NOMO-1 (cell line): ENCODE results near the gene HOXC12.

Experiments used
- DNase-seq, 2 experiments: peaks; one replicate each; lab custom pipeline; 2025; ENCODE audit not compliant: unreplicated experiment in 2 of 2; lab: John Stamatoyannopoulos, UW

Gene HOXC12

GRCh38 chr12:53940443-53941014, 14.2 kb upstream of the HOXC12 start:
- no peak for DNase-seq

GRCh38 chr12:53941187-53941586, 13.5 kb upstream of the HOXC12 start:
- no peak for DNase-seq

DNA sequence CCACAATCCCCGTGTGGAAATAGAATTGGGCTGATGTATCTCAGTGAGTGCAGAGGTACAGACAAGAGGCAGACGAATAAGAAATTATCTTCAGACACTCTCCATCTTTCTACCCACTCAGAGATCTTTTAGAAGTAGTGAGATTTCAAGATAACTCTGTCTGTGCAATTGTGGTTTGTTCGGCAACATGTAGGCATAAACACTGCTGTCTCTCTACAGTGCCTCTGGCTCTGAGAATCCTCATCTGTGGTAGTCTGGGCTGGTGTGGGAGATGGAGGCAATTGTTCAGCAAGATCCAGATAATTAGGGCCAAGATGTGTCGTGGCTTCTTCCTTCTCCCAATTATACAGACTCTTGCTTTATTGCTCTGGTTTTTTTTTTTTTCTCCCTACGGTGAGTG, 13.0 kb upstream of the HOXC12 start:
- DNase-seq = no peak

DNA sequence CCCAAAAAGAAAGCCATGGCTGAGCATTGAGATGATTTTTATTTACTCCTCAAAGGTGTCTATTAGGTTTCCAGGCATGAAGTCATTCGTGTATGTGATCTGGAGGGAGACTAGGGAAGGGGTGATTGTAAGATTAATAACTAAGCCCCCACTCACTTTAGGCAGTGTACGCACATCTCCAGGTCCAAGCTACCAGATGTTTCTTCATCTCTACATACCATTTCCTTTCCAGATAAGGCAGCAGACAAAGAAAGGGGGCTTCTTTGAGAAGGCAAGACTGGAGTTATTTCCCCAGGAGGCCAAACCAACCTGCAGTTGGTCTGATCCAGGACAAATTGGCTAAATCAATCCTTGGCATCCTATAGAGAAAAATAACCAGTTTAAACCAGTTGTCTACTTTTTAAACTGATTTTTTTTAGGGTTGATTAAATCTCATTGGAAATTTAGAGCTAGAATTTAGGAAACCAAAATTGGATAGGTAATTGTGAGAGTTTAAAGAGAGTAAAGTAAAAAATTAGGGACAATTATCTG, 12.2 kb upstream of the HOXC12 start:
- no peak for DNase-seq

- no peak for DNase-seq
Measured at GRCh38 chr12:53944209-53944608, 10.5 kb upstream of the HOXC12 start.

DNA sequence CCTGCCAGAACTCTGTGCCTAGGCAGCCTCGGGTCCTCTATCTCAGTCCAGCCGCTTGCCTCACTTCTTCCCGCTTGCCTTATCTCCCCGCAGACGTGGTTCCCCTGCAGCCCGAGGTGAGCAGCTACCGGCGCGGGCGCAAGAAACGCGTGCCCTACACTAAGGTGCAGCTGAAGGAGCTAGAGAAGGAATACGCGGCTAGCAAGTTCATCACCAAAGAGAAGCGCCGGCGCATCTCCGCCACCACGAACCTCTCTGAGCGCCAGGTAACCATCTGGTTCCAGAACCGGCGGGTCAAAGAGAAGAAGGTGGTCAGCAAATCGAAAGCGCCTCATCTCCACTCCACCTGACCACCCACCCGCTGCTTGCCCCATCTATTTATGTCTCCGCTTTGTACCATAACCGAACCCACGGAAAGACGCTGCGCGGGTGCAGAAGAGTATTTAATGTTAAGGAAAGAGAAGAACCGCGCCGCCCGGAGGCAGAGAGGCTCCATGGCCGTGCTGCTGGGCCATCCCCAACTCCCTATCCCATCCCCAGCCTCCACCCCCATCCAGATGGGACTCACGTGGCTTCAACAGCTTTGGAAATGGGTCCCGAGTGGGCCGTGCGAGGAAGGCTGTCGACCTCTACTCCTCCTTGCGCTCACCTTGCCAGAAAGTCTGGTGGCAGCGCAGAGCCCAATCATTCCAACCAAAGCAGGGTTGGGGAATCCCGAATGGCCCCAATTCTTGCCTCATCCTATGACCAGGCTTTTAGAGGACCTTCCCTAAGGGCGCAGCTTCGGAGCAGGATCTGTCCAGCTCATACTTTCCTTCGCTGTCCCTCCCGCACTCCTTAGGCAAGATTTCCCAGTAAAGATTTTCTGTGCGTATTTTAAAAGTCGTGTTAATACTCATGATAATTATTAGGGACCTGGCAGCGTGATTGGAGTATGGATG, 9.5 kb upstream of the HOXC12 start:
- no peak for DNase-seq

- DNase-seq = no peak
Measured at GRCh38 chr12:53947743-53948142, 7.0 kb upstream of the HOXC12 start.

- DNase-seq = no peak
Measured at GRCh38 chr12:53948650-53949593, 5.8 kb upstream of the HOXC12 start.

GRCh38 chr12:53949631-53950436, 4.9 kb upstream of the HOXC12 start:
- DNase-seq = no peak

- DNase-seq = no peak
Measured at GRCh38 chr12:53950437-53950773, 4.3 kb upstream of the HOXC12 start.

DNA sequence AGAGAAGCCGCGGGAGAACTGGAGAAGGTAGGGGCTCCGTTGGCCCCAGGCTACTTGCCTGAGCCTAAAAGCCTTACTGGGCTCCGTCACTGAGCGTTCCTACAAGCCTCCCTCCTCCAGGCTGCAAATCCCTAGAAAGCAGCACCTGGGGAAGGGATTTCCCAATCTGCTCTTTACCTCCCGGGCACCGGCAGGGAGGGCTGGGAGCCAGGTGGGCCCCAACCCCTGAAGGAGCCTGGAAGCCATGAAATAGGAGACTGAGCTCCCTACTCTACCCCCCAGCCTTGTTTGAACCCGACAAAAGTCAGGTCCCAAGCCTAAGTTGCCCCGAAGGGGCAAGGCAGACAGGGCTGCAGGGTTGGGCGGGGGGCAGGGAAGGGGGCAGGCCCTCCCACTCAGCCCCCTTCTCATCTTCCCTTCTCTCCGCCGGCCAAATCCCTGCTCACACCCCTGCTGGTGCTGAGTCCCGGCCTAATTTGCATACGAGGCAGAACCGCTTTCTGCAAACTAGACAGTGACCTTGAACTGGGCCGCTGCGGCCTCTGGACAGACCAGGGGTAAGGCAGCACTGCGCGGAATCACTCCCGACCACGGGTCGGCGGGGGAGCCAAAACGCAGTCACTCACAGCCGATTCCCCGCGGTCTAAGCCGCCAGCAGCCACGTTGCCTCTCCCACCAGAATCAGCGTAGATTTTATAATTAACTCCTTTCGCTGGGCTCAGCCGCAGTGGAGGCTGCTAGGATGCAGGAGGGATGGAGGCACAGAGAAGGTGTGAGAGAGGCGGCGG, 3.7 kb upstream of the HOXC12 start:
- no peak for DNase-seq

GRCh38 chr12:53951577-53952334, 2.9 kb upstream of the HOXC12 start:
- no peak for DNase-seq

DNA sequence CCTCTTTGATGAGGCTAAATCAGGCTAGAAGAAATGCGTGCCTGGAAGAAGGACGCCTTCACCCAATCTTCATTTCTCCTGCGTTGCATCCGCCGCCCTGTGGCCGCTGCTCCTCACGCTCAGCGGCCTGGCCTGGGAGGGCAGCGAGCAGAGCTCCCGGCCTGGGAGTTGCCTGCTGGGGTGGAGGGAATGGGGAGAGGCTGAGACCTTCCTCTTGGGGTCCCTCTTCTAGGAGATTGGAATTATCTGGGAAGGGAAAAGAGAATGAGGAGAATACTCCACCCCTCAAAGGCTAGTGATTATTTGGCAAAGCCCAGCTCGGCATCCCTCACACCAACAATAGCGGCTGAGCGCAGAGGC, 2.4 kb upstream of the HOXC12 start:
- DNase-seq = no peak

- DNase-seq = no peak
Measured at GRCh38 chr12:53952871-53953734, 1.6 kb upstream of the HOXC12 start.

- no peak for DNase-seq
Measured at GRCh38 chr12:53953831-53954693, 641 bp upstream of the HOXC12 start.

DNA sequence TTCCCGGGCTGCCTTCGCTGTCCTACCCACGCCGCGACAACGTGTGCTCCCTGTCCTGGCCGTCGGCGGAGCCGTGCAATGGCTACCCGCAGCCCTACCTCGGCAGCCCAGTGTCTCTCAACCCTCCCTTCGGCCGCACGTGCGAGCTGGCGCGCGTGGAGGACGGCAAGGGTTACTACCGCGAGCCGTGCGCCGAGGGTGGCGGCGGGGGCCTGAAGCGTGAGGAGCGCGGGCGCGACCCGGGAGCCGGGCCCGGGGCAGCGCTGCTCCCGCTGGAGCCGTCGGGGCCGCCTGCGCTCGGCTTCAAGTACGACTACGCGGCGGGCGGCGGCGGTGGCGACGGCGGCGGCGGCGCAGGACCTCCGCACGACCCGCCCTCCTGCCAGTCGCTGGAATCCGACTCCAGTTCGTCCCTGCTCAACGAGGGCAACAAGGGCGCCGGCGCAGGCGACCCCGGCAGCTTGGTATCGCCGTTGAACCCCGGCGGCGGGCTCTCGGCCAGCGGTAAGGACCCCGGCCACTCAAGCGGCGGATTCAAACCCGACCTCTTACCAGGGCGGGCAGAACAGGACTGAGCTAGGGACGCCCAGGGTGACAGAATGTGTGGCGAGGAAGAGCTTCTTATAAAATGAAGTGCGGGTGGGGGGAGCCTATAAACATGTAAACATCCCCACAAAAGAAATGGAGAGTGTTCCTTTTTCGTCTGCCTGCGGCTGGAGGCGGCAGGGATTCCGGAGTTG, 503 bp downstream of the HOXC12 start:
- DNase-seq = no peak
